HG03442 (cell line): ENCODE measurements around the gene USP4.
"Not testable (repeated sequence)": the region's sequence is repeated elsewhere in the genome, so short reads cannot be mapped to it uniquely, and the experiment has no call there.

Source experiments
- ATAC-seq: cut with Tn5 transposase; IDR thresholded peaks from one replicate; pipeline ENCODE4 v1.9.1; 2021; ENCODE audit warnings: mild to moderate bottlenecking, moderate library complexity; ENCODE audit not compliant: unreplicated experiment

The USP4 gene

GRCh38 chr3:49339941-49340800 lies at the start of gene USP4:
USP4 (minus strand) TSS chr3:49340053; CDS start chr3:49340024, 29 bp downstream.
- peak; percentile 85 for ATAC-seq

GRCh38 chr3:49389297-49389696 lies 49.4 kb upstream of the USP4 start:
- ATAC-seq: no peak

- ATAC-seq: no peak
These were observed 48.5 kb upstream of the USP4 start for GRCh38 chr3:49388289-49388820.

GRCh38 chr3:49387721-49388120 lies 47.9 kb upstream of the USP4 start:
- no peak for ATAC-seq

- ATAC-seq: no peak
These were observed 46.4 kb upstream of the USP4 start for GRCh38 chr3:49386056-49386756.

GRCh38 chr3:49385617-49386016 lies 45.8 kb upstream of the USP4 start:
- ATAC-seq: no peak

GRCh38 chr3:49383387-49383786 lies 43.5 kb upstream of the USP4 start:
- no peak for ATAC-seq

- ATAC-seq: no peak
These were observed 38.5 kb upstream of the USP4 start for GRCh38 chr3:49378249-49378895.

GRCh38 chr3:49377483-49377882 lies 37.6 kb upstream of the USP4 start:
- ATAC-seq: no peak

- no peak for ATAC-seq
These were observed 32.1 kb upstream of the USP4 start for GRCh38 chr3:49371946-49372345.

- ATAC-seq: no peak
These were observed 30.9 kb upstream of the USP4 start for GRCh38 chr3:49370585-49371290.

- no peak for ATAC-seq
These were observed 22.7 kb upstream of the USP4 start for GRCh38 chr3:49362561-49362960.

- no peak for ATAC-seq
These were observed 19.8 kb upstream of the USP4 start for GRCh38 chr3:49359623-49360022.

GRCh38 chr3:49358884-49359225 lies 19.0 kb upstream of the USP4 start:
- no peak for ATAC-seq

- peak; percentile 80 for ATAC-seq
These were observed 18.5 kb upstream of the USP4 start, which contains the start of gene GPX1 for GRCh38 chr3:49358217-49358883. GPX1 (minus strand) TSS chr3:49358353; CDS start chr3:49358278, 75 bp downstream.

- ATAC-seq: not testable (repeated sequence)
These were observed 17.8 kb upstream of the USP4 start for GRCh38 chr3:49357443-49358216.

- ATAC-seq: not testable (repeated sequence)
These were observed 17.2 kb upstream of the USP4 start for GRCh38 chr3:49357095-49357442.

- ATAC-seq: no peak
These were observed 13.1 kb upstream of the USP4 start for GRCh38 chr3:49352890-49353421.

GRCh38 chr3:49352281-49352680 lies 12.4 kb upstream of the USP4 start:
- ATAC-seq: no peak
